HepG2 (cell line): Measurements from ENCODE around the gene ZDHHC14.

Experiments
- CTCF ChIP-seq: sonication (generic); formaldehyde crosslinking; IDR thresholded peaks from 2 replicates; pipeline ENCODE4 v1.5.0; 2020; ENCODE audit warnings: mild to moderate bottlenecking, missing genetic modification reagents, moderate library complexity
- HOXA7 ChIP-seq: sonication (generic); formaldehyde crosslinking; IDR thresholded peaks from 2 replicates; pipeline ENCODE4 v1.8.1; 2022; ENCODE audit warnings: mild to moderate bottlenecking, missing genetic modification reagents, moderate library complexity
- JUN ChIP-seq: sonication (generic); formaldehyde crosslinking; IDR thresholded peaks from 2 replicates; pipeline ENCODE4 v1.4.0; 2020; ENCODE audit warnings: mild to moderate bottlenecking, missing genetic modification reagents
- KLF15 ChIP-seq: sonication (generic); formaldehyde crosslinking; IDR thresholded peaks from 2 replicates; pipeline ENCODE4 v1.8.1; 2023; ENCODE audit warnings: borderline replicate concordance, mild to moderate bottlenecking, inconsistent platforms, missing genetic modification reagents, mixed read lengths
- MAZ ChIP-seq, 2 experiments: sonication (generic) in 1 of 2; formaldehyde crosslinking in 1 of 2; IDR thresholded peaks; 2 replicates each; pipeline versions ENCODE4 v1.5.0 to v1.6.1; 2012 to 2020; ENCODE audit warnings: low read depth in 2 of 2, mild to moderate bottlenecking in 2 of 2, borderline replicate concordance in 1 of 2, improper control_type of control experiment in 1 of 2, low read length in 1 of 2, missing genetic modification reagents in 1 of 2, moderate library complexity in 1 of 2
- SRF ChIP-seq: IDR thresholded peaks from 2 replicates; pipeline ENCODE4 v1.6.1; 2011; ENCODE audit warnings: mild to moderate bottlenecking, low read depth, low read length, moderate library complexity
- TBX3 ChIP-seq: fragments of 450-650 bp; IDR thresholded peaks from 2 replicates; pipeline ENCODE4 v1.6.1; 2017; ENCODE audit warnings: antibody characterized with exemption, mild to moderate bottlenecking, inconsistent platforms, borderline replicate concordance
- YY1 ChIP-seq: IDR thresholded peaks from 2 replicates; pipeline ENCODE4 v1.6.1; 2011; ENCODE audit warnings: low read length, low read depth, moderate library complexity, mild to moderate bottlenecking; ENCODE audit not compliant: insufficient read depth, insufficient replicate concordance
- ZNF704 ChIP-seq: sonication (generic); formaldehyde crosslinking; IDR thresholded peaks from 2 replicates; pipeline ENCODE4 v1.8.1; 2023; ENCODE audit warnings: mild to moderate bottlenecking, inconsistent platforms, moderate library complexity, missing genetic modification reagents, borderline replicate concordance

GRCh38 chr6:157594292-157594691, 213.3 kb downstream of the ZDHHC14 start:
- no peak for TF ChIP-seq SRF
- TF ChIP-seq MAZ (IDR thresholded peaks at IDR 0.05; ENCODE audit: borderline replicate concordance, low read depth, low read length), result no peak
- no peak for TF ChIP-seq MAZ (CRISPR knock-in tag; IDR thresholded peaks at IDR 0.05; ENCODE audit: low read depth)
- no peak for TF ChIP-seq ZNF704
- no peak for TF ChIP-seq HOXA7
- TF ChIP-seq TBX3, result no peak
- TF ChIP-seq KLF15 (CRISPR knock-in tag), result no peak
- TF ChIP-seq CTCF (CRISPR knock-in tag), result no peak
- no peak for TF ChIP-seq YY1
- TF ChIP-seq JUN (CRISPR knock-in tag), result no peak
